Fibroblast of mammary gland (primary cell): ENCODE results near the gene FPR1.

Experiments used
- DNase-seq: peaks from one replicate; pipeline ENCODE4 v3.0.0-alpha.2; 2010; ENCODE audit warnings: low read depth
- H3K4me3 ChIP-seq: 2 replicates; pipeline ENCODE4 v1.5.1; 2011; ENCODE audit warnings: low read depth, mild to moderate bottlenecking, low read length, moderate library complexity; ENCODE audit not compliant: control insufficient read depth
- CTCF ChIP-seq: conservative IDR thresholded peaks from 2 replicates; pipeline ENCODE4 v1.5.1; 2011; ENCODE audit warnings: low read depth, low read length, inconsistent platforms; ENCODE audit not compliant: control insufficient read depth, insufficient read depth

FPR1 gene

DNA sequence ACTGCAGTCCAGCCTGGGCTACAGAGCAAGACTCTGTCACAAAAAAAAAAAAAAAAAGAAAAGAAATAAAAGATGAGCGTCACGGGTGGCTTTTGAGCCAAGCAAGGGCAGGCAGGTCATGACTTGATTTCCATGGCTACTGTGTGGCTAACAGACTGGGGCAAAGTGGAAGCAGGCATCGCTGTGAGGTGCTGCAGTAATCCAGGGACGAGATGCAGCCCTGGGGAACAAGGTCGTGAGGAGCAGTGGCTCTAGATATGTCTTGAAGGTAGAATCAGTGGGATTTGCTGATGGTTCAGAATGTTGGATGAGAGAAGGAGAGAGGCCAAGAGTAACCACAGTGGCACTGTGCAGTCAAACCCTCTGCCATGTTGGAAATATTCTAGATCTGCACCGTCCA, 42.1 kb downstream of the FPR1 start:
- no peak for TF ChIP-seq CTCF
- no peak overlapping the region for H3K4me3 ChIP-seq
- DNase-seq: no peak

GRCh38 chr19:51708811-51709210, 42.9 kb downstream of the FPR1 start:
- no peak for DNase-seq
- TF ChIP-seq CTCF: no peak
- H3K4me3 ChIP-seq: no peak overlapping the region

DNA sequence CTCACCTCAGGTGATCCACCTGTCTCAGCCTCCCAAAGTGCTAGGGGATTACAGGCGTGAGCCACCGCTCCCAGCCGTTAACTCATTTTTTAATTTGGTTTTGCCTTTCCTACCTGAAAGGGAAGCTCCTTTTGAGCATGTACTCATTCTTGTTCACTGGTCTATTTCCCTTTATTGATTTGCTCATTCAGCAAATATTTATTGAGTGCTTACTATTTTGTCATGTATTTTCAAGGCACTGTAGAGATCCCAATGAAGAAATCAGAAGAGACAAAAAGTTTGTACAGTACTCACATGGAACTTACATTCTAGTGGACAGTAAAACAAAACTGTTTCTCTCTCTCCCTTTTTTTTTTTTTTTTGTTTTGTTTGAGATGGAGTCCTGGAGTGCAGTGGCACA, 44.8 kb downstream of the FPR1 start:
- H3K4me3 ChIP-seq: no peak overlapping the region
- no peak for TF ChIP-seq CTCF
- no peak for DNase-seq

- no peak for DNase-seq
- no peak for TF ChIP-seq CTCF
- no peak overlapping the region for H3K4me3 ChIP-seq
Measured at GRCh38 chr19:51706296-51706695, 45.4 kb downstream of the FPR1 start.

DNA sequence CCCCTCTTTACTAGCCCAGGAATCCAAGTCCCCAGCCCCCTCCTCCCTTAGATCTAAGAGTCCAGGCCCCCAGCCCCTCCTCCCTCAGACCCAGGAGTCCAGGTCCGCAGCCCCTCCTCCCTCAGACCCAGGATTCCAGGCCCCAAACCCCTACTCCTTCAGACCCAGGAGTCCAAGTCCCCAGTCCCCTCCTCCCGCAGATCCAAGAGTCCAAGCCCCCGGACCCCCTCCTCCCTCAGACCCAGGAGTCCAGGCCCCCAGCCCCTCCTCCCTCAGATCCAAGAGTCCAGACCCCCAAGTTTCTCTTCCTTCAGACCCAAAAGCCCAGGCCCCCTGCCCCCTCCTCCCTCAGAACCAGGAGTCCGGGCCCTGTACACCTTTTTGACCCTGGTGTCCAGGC, 47.1 kb downstream of the FPR1 start:
- no peak for DNase-seq
- no peak for TF ChIP-seq CTCF
- H3K4me3 ChIP-seq: peak overlapping the region; percentile 78

GRCh38 chr19:51703575-51704515, 47.8 kb downstream of the FPR1 start:
- DNase-seq: peak; percentile 88

More at GRCh38 chr19:51703575-51704515, 47.8 kb downstream of the FPR1 start:
- peak overlapping the region; percentile 78 for H3K4me3 ChIP-seq
- TF ChIP-seq CTCF: no peak
